Measurements from ENCODE around the gene ANKFN1.
"Not testable (repeated sequence)": the region's sequence is repeated elsewhere in the genome, so short reads cannot be mapped to it uniquely, and the experiment has no call there.

Gene ANKFN1

GRCh38 chr17:56184650-56185049 lies 31.4 kb downstream of the ANKFN1 start:
- DNase-seq (ENCODE audit: low read depth in 2 of 2), result no peak

DNA sequence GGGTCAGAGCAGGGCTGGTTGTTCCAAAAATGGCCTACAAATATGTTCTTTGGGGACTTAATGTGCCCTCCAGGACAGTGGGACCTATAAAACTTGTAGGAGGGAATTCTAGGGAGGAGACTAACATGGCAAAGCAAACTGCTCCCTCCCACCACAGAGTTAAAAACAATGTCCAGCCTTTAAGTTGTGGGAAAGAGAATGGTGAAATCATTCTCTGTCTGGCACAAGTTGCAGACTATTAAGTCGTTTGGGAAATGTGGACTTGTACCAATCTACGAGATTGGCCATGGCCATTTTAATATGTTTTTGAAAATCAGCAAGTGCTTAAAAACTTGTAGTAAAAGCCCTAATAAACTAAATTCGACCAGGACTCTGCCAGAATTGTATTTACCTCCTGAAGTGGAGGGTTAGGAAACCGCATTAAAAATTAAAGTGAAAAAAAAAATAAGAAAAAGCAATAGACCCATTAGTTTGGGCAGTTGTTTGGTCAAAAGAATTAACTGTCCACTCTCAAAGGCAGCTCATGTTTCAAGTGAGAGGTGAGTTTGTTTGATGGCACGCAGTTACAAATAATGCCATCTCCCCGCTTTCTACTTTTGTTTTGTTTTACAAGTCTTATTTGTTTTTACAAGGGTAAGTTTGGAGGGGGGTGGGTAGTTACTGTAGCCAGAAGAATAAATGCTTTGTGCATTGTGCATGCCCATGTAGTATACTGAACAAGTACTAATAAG lies 32.4 kb downstream of the ANKFN1 start:
- DNase-seq (ENCODE audit: low read depth in 2 of 2), result peak in 1 of 2 experiments; percentile 10

DNA sequence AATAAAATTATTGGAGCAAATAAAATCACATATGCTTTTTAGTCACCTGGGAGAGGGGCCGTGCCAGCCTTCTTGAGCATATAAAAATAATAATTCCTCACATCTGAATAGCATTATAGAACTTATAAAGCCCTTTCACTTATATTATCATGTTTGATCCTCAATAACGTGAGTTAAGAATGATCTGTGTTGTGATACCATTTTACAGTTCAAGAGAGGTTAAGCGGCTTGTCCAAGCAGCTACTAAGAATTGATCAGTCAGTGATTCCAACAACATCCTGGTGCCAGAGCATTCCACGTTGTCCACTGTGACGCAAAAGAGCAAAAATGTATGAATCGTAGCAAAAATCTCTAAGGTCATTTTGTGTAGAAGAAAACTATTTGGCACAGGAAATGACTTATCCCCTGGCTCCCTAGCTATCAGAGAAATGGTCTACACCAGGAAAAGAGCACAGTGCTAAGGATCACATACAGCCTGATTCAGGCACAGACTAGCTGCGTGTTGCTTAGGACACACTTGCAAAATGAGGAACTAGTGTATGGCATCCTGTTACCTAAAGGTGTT lies 33.0 kb downstream of the ANKFN1 start:
- peak; percentile 71 to 76 for DNase-seq (ENCODE audit: low read depth in 2 of 2)

DNA sequence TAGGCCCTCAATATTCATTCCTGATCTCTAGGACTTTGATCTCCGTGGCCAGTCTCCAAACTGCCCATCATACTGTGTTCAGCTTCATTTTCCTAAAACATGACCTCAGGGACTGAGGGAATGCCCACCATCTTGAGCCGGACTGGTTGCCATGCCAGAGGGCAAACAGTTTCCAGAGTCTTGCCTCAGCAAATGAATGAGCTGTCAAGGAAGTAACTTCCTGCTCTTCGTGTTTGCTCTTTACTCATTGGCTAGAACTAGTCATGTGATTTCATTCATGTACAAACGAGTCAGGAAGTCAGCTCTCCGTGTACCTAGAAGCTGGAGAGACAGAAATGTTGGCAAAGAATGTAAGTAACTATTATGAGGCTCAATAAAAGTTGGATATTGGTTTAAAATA lies 50.2 kb downstream of the ANKFN1 start:
- no peak for DNase-seq (ENCODE audit: low read depth in 2 of 2)

GRCh38 chr17:56206351-56206750 lies 53.1 kb downstream of the ANKFN1 start:
- DNase-seq (ENCODE audit: low read depth in 2 of 2), result no peak

- no peak for DNase-seq (ENCODE audit: low read depth in 2 of 2)
Observed at GRCh38 chr17:56213031-56213430, 59.8 kb downstream of the ANKFN1 start.

GRCh38 chr17:56217921-56218320 lies 64.6 kb downstream of the ANKFN1 start:
- no peak for DNase-seq (ENCODE audit: low read depth in 2 of 2)

DNA sequence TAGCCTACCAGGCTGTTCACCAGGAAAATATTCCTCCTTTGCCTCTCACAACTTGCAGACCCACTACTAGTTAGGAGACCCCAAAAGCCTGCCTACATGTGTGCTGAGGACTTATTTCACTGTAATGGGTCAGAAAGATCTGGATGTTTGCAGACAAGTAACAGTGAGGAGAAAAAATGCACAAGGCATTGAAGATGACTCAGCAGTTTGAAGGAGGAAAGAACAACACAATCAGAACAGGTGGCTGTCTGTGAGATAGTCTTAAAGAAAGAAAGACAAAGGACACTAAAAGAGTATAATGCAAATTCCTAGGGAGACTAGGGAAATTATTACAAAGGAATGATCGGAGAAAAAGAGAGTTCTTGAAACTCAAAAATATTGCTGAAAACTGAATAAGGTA lies 69.0 kb downstream of the ANKFN1 start:
- no peak for DNase-seq (ENCODE audit: low read depth in 2 of 2)

- DNase-seq (ENCODE audit: low read depth in 2 of 2), result peak; percentile 27 to 31
Observed at GRCh38 chr17:56230660-56231059, 77.4 kb downstream of the ANKFN1 start.

DNA sequence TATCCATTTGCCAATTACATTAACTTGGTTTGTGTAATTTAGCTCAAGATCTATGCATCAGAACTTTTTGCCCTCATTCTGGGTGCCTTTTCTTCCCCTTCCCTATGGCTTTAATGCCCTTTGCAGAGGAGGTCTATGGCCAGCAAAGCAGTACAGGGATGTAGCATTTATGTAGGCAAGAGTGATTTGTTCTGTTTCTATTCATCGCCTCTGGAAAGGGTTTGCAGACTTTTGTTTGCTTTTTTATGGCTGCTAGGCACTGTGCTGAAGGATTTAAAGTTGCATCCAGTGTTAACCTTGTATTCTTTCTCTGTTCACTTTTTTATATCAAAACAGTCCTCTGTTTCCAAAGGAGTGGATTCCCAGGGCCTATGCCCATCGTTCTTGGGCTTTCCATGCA lies 78.0 kb downstream of the ANKFN1 start:
- DNase-seq (ENCODE audit: low read depth in 2 of 2), result no peak

- no peak for DNase-seq (ENCODE audit: low read depth in 2 of 2)
Observed at GRCh38 chr17:56231693-56232092, 78.4 kb downstream of the ANKFN1 start.

DNA sequence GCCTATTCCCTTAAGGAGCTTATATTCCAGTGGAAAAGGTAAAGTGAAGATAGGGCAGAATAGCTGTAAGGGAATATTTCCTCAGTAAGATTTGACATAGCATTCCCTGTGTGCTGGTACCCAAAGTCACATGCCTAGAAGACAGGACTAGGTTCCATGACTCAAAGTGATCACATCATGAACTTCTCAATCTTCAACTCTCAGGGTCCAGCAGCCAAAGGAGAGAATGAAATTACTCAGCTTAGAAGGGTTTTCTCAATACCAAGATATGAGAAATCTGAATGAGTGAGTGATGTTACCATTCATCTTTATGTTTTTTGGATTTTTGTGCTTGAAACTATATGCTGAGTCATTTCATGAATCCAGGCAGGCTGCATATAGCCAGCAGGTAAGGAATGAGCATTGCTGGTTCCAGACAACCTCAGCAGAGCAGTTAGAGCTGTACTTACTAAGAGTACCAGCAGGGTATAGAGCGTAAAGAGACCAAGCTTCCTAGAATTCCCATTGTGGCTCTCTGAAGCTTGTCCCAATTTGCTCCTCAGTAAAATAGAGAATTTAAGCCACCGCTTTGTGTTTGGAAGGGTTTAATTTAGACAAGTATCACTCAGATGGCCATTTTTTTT lies 91.1 kb downstream of the ANKFN1 start:
- DNase-seq (ENCODE audit: low read depth in 2 of 2), result no peak

GRCh38 chr17:56247816-56248215 lies 94.5 kb downstream of the ANKFN1 start:
- DNase-seq (ENCODE audit: low read depth in 2 of 2), result no peak

GRCh38 chr17:56257075-56257474 lies 103.8 kb downstream of the ANKFN1 start:
- DNase-seq (ENCODE audit: low read depth in 2 of 2), result no peak

GRCh38 chr17:56260376-56261002 lies 107.2 kb downstream of the ANKFN1 start:
- DNase-seq (ENCODE audit: low read depth in 2 of 2), result peak; percentile 74

DNA sequence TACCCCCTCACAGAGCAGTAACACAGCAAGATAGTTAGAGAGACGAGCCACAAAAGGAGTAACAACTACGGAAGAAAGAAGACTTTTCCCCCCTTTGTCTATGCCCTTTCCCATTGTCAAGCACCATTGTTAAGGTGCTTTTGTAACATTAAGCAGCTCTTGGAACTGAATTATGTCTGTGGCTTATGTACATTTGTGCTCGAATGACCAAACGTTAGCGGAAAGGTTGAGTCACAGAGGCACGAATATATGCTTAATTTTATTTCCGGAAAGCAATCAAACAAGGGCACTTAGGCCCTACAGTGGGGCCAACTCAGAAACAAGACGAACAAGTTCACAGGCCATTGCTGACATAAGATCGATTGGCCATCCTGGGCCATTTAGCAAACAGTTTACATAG lies 109.5 kb downstream of the ANKFN1 start:
- DNase-seq (ENCODE audit: low read depth in 2 of 2), result no peak

GRCh38 chr17:56269556-56270389 lies 116.5 kb downstream of the ANKFN1 start:
- DNase-seq (ENCODE audit: low read depth in 2 of 2), result peak; percentile 15 to 23

GRCh38 chr17:56274491-56274890 lies 121.2 kb downstream of the ANKFN1 start:
- DNase-seq (ENCODE audit: low read depth in 2 of 2), result no peak

- no peak for DNase-seq (ENCODE audit: low read depth in 2 of 2)
Observed at GRCh38 chr17:56284482-56284881, 131.2 kb downstream of the ANKFN1 start.

- DNase-seq (ENCODE audit: low read depth in 2 of 2), result not testable (repeated sequence)
Observed at GRCh38 chr17:56288786-56289185, 135.5 kb downstream of the ANKFN1 start.

DNA sequence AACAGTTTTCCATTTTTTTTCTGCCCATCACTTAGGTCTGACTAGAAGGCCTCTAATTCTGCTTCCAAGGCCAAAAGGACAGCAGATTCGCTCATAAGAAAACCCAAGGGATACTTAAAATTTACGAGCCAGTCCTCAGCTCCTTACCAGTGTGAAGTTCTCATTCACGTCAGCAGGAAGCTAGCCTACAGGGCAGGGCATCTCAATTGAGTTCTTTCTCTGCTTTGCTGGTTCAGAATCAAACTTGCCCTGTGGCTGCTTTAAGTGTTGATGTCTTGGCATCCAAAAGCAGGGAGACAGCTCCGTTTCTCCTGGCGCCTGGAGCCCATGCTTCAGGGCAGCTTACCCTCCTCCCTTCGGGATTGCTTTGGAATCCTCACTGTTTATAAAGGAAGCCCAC lies 136.0 kb downstream of the ANKFN1 start:
- DNase-seq (ENCODE audit: low read depth in 2 of 2), result no peak

Data from fibroblast of skin of left quadriceps (primary cell).